Upper lobe of right lung (tissue), 1 donor: ENCODE data around the gene ADGRL1. TPM values are rescaled to one million over a fixed set of nuclear protein-coding genes. Genes with fewer than 3 reads are reported as not detected.

Experiments
- ATAC-seq: fragments of 200-7000 bp; cut with Tn5 transposase; one replicate; pipeline ENCODE4 v1.9.1; 2020; ENCODE audit warnings: mild to moderate bottlenecking, moderate library complexity
- DNase-seq: peaks from one replicate; pipeline ENCODE4 v3.0.0-alpha.2; 2020
- H3K27ac ChIP-seq: fragments of 200-600 bp; one replicate; pipeline ENCODE4 v1.8.0; 2022
- H3K27me3 ChIP-seq: fragments of 200-600 bp; one replicate; pipeline ENCODE4 v1.8.0; 2022; ENCODE audit warnings: mild to moderate bottlenecking
- H3K36me3 ChIP-seq: fragments of 200-600 bp; one replicate; pipeline ENCODE4 v1.8.0; 2022
- H3K4me1 ChIP-seq: fragments of 200-600 bp; one replicate; pipeline ENCODE4 v1.8.0; 2022
- H3K4me3 ChIP-seq: fragments of 200-600 bp; one replicate; pipeline ENCODE4 v1.8.0; 2022; ENCODE audit warnings: mild to moderate bottlenecking
- H3K9me3 ChIP-seq: fragments of 200-600 bp; one replicate; pipeline ENCODE4 v1.8.0; 2022
- intact Hi-C: fragments of 100-400 bp; cut with DNase I; formaldehyde crosslinking; loops from one replicate; pipeline ENCODE4 v1.11.0; 2022
- total RNA-seq: library from RNA; stranded (reverse); fragmentation: NEBNext Ultra II Directional; extraction: Animal tissue kit (Norgen Biotek cat#: 25700); gene quantifications from one replicate; pipeline ENCODE4 v1.2.1, GENCODE V29; 2021
- TF ChIP-seq, protein P1 (sequence below): fragments of 200-600 bp; IDR thresholded peaks from one replicate; pipeline ENCODE4 v1.8.0; 2022; ENCODE audit warnings: antibody characterized with exemption
- donor health status: DM: no; HTN: yes; CAD: no; lungs with severe emphysema.

ADGRL1 gene
- total RNA-seq, 1 donor from 2014 or later = 26.3 TPM

DNA sequence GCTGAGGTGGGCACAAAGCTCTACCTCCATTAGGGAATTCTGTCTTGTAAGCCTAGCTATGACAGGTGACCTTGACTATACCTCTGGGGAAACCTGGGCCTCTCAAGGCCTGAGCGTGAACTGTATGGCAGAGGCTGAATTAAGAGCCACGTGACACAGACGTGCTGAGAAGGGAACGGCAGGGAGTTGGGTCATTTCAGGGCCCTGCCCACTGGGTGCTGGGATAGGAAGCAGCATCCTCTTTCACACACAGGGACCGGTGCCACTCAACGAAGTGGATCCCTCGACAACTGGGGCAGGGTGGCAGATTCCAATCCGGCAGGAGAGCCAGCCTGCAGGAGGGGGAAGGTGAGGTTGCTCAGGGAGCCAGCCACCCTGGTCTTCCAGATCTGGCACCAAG lies 78.8 kb downstream of the ADGRL1 start:
- ATAC-seq (peak; percentile 89), DNase-seq (no peak)
- no peaks in the 10 kb centered on the region for H3K36me3 ChIP-seq
- intact Hi-C loops = no loop called here
- H3K9me3 ChIP-seq = no peaks in the 10 kb centered on the region
- TF ChIP-seq, protein P1, sequence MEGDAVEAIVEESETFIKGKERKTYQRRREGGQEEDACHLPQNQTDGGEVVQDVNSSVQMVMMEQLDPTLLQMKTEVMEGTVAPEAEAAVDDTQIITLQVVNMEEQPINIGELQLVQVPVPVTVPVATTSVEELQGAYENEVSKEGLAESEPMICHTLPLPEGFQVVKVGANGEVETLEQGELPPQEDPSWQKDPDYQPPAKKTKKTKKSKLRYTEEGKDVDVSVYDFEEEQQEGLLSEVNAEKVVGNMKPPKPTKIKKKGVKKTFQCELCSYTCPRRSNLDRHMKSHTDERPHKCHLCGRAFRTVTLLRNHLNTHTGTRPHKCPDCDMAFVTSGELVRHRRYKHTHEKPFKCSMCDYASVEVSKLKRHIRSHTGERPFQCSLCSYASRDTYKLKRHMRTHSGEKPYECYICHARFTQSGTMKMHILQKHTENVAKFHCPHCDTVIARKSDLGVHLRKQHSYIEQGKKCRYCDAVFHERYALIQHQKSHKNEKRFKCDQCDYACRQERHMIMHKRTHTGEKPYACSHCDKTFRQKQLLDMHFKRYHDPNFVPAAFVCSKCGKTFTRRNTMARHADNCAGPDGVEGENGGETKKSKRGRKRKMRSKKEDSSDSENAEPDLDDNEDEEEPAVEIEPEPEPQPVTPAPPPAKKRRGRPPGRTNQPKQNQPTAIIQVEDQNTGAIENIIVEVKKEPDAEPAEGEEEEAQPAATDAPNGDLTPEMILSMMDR = no peak
- H3K4me1 ChIP-seq = peaks cover 15% of the 10 kb centered on the region
- no peak overlapping the region for H3K27ac ChIP-seq
- H3K27me3 ChIP-seq = no peaks in the 10 kb centered on the region
- no peak overlapping the region for H3K4me3 ChIP-seq

DNA sequence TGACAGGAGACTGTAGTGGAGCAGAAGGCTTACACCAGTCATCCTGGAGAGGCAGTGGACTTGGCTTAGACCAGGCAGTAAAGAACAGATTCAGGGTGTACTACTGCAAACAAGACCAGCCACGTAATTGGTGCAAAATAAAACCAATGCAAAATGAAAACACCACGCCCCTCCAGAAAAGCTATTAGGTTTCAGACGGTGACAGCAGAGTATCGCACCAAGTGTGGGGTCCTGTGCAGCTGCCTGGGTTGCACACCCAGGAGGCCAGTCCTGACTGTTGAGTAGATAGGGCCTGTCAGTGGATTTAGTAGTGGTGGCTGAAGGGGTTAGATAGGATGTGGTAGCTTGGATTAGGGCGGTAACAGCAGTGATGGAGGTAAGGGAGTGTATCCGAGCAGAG lies 83.0 kb downstream of the ADGRL1 start:
- Histone ChIP-seq H3K9me3 (no peaks in the 10 kb centered on the region), H3K4me3 (no peak overlapping the region), H3K36me3 (no peaks in the 10 kb centered on the region), H3K27ac (no peak overlapping the region), H3K27me3 (no peaks in the 10 kb centered on the region), H3K4me1 (peaks cover 24% of the 10 kb centered on the region)
- ATAC-seq (no peak), DNase-seq (no peak)
- TF ChIP-seq, protein P1 = no peak
- intact Hi-C loops = no loop called here

DNA sequence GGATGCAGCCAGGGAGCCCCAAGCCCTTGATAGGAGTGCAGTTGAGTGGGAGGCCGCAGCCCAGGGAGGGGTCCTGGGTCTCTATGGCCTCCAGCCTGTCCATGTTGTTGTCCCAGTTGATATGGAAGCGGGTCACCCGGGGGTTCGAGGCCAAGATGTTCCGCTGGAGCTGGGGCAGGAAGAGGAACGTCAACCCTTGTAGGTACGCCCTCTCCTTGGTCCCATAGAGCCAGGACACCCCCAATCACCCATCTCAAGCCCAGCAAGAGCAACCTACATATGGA lies 85.5 kb downstream of the ADGRL1 start:
- Histone ChIP-seq H3K4me3 (no peak overlapping the region), H3K4me1 (peaks cover 33% of the 10 kb centered on the region), H3K36me3 (no peaks in the 10 kb centered on the region), H3K9me3 (no peaks in the 10 kb centered on the region), H3K27ac (peak overlapping the region; percentile 100), H3K27me3 (no peaks in the 10 kb centered on the region)
- DNase-seq (no peak), ATAC-seq (no peak)
- TF ChIP-seq, protein P1 = no peak
- intact Hi-C loops = no loop called here

DNA sequence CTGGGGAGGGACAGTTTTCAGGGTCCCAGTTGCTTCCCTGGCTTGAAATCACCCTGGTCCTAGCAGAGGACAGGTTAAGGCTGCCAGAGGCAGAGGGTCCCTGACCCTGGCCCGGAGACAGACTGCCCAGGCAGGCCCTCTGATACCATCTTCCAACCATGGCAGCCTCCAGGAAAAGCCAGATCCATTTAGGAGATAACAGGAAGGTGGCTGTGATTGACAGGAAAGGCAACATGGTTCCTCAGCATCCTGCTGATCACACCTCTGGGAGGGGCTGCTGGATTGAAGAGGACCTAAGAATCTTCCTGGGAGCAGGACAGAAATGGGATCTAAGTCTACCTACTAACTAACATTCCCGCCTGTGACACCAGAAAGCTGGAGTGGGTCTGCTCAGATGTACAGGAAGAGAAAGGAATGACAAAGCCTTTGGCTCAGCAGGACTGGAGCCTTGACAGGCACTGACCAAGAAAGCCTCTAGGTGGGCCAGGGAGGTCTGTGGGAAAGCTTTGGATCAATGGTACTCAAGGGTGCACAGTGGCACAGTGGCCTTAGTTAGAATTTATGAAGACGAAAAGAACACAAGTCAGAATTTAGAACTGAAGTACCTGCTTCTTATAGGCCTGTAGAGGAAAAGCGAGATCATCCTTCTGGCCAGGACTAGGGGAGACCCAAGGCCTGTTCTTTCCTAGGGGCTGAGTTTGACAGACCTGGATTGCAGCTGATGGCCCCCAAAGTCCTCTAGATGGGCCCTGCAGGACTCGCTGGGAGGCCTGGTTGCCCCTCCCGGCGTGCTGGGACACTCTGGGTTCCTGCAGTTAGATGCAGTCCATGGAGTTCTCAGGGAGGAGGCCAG lies 86.1 kb downstream of the ADGRL1 start:
- ATAC-seq (no peak), DNase-seq (no peak)
- peak overlapping the region; percentile 100 for H3K27ac ChIP-seq
- peak overlapping the region; percentile 65 for H3K4me3 ChIP-seq
- no peaks in the 10 kb centered on the region for H3K36me3 ChIP-seq
- H3K4me1 ChIP-seq = peaks cover 34% of the 10 kb centered on the region
- H3K27me3 ChIP-seq = no peaks in the 10 kb centered on the region
- H3K9me3 ChIP-seq = no peaks in the 10 kb centered on the region
- intact Hi-C loops = no loop called here
- TF ChIP-seq, protein P1 = no peak

DNA sequence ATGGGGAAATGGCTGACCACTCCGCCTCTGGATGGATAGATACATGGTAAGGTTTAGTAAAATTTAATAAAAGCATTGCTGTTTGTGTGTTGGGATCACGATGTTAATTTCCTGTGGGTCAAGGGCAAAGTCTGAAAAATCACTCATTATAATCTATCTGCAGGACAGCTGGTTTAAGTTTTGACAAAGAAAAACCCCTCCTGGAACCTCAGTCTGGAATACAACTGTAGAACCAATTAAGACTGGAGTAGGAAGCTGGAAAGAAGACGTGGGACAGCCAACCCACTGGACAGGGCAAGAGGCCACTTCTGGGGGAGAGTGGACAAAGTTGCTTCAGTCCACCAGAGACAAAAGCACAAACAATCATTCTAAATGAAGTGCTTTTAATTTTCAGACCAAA lies 86.8 kb downstream of the ADGRL1 start:
- no peaks in the 10 kb centered on the region for H3K9me3 ChIP-seq
- DNase-seq (no peak), ATAC-seq (no peak)
- no peaks in the 10 kb centered on the region for H3K36me3 ChIP-seq
- TF ChIP-seq, protein P1 = no peak
- peaks cover 40% of the 10 kb centered on the region for H3K4me1 ChIP-seq
- intact Hi-C loops = no loop called here
- peak overlapping the region; percentile 65 for H3K4me3 ChIP-seq
- peak overlapping the region; percentile 100 for H3K27ac ChIP-seq
- no peaks in the 10 kb centered on the region for H3K27me3 ChIP-seq
